Glutamatergic neuron (in vitro differentiated cells): ENCODE measurements around the gene EEFSEC. TPM values are rescaled to one million over a fixed set of nuclear protein-coding genes. Genes with fewer than 3 reads are reported as not detected.

Experiments used
- DNase-seq: peaks from one replicate; pipeline ENCODE4 v3.0.0; 2022
- H3K27ac Mint-ChIP-seq: one replicate; pipeline ENCODE4 v1.8.0; 2020; ENCODE audit warnings: mild to moderate bottlenecking, mixed read lengths, inconsistent platforms; ENCODE audit not compliant: unreplicated experiment
- H3K27me3 Mint-ChIP-seq: one replicate; pipeline ENCODE4 v1.8.0; 2020; ENCODE audit warnings: mild to moderate bottlenecking, moderate library complexity, mixed read lengths, inconsistent platforms; ENCODE audit not compliant: unreplicated experiment
- H3K36me3 Mint-ChIP-seq: one replicate; pipeline ENCODE4 v1.8.0; 2020; ENCODE audit warnings: mild to moderate bottlenecking, mixed read lengths, inconsistent platforms; ENCODE audit not compliant: unreplicated experiment
- H3K4me1 Mint-ChIP-seq: one replicate; pipeline ENCODE4 v1.8.0; 2020; ENCODE audit warnings: mild to moderate bottlenecking, low read depth, mixed read lengths, inconsistent platforms; ENCODE audit not compliant: unreplicated experiment
- H3K4me3 Mint-ChIP-seq: one replicate; pipeline ENCODE4 v1.8.0; 2020; ENCODE audit warnings: mild to moderate bottlenecking, mixed read lengths, inconsistent platforms; ENCODE audit not compliant: unreplicated experiment
- H3K9me3 Mint-ChIP-seq: one replicate; pipeline ENCODE4 v1.8.0; 2020; ENCODE audit warnings: mild to moderate bottlenecking, moderate library complexity, mixed read lengths, inconsistent platforms; ENCODE audit not compliant: unreplicated experiment
- total RNA-seq: library from RNA; stranded (reverse); fragmentation: NEBNext Ultra II Directional; extraction: Animal tissue kit (Norgen Biotek cat#: 25700); gene quantifications from one replicate; pipeline ENCODE4 v1.2.1, GENCODE V29; 2021; ENCODE audit not compliant: unreplicated experiment
- TF ChIP-seq, protein P1 (sequence below): fragments of 200-600 bp; sonication (generic); IDR thresholded peaks from one replicate; pipeline ENCODE4 v1.5.0; 2021; ENCODE audit not compliant: partially characterized antibody, unreplicated experiment

The EEFSEC gene
- total RNA-seq, 1 donor from 2014 or later = 8.3 TPM

DNA sequence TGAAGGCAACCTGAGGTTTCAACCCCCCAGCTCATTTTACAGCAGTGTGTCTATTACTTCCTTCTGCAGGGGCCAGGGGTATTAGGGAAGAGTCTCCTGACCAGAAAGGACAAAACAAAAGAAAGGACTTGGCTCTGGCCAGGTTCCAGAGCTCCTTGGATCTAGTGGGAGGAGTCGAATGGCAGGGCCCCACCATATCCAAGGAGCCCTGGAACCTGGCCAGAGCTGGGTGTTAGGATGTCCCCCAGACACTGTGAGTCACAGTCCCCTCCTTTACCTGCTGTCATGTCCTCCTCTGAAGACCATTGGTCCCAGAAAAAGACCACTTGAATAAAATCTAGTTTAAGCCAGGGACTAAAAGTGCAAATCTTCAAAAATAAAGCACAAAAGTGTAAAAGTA lies 113.2 kb downstream of the EEFSEC start:
- TF ChIP-seq, protein P1, sequence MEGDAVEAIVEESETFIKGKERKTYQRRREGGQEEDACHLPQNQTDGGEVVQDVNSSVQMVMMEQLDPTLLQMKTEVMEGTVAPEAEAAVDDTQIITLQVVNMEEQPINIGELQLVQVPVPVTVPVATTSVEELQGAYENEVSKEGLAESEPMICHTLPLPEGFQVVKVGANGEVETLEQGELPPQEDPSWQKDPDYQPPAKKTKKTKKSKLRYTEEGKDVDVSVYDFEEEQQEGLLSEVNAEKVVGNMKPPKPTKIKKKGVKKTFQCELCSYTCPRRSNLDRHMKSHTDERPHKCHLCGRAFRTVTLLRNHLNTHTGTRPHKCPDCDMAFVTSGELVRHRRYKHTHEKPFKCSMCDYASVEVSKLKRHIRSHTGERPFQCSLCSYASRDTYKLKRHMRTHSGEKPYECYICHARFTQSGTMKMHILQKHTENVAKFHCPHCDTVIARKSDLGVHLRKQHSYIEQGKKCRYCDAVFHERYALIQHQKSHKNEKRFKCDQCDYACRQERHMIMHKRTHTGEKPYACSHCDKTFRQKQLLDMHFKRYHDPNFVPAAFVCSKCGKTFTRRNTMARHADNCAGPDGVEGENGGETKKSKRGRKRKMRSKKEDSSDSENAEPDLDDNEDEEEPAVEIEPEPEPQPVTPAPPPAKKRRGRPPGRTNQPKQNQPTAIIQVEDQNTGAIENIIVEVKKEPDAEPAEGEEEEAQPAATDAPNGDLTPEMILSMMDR = no peak
- Mint-ChIP-seq H3K4me1 (peaks cover 18% of the 10 kb centered on the region), H3K27me3 (peaks cover 2% of the 10 kb centered on the region), H3K27ac (no peak overlapping the region), H3K9me3 (no peaks in the 10 kb centered on the region), H3K4me3 (no peak overlapping the region), H3K36me3 (no peaks in the 10 kb centered on the region)
- no peak for DNase-seq

DNA sequence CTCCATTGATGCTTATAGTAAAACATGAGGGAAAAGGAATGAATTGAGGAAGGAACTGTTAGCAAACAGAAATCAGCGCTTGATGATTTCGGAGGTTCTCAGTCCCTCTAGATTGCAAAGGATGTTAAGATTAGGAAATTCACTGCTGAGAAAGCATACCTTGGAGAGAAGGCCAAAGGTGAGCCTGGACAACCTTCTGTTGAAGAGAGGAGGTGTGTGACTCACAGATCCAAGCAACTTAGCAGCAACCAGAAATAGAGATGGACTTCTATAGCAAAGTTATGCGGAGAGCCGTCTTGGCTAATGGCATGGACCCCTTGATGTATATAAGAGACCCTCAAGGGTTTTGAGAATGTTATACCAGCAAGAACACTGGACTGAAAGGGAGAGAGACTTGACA lies 114.3 kb downstream of the EEFSEC start:
- H3K9me3 Mint-ChIP-seq = no peaks in the 10 kb centered on the region
- TF ChIP-seq, protein P1 = no peak

DNA sequence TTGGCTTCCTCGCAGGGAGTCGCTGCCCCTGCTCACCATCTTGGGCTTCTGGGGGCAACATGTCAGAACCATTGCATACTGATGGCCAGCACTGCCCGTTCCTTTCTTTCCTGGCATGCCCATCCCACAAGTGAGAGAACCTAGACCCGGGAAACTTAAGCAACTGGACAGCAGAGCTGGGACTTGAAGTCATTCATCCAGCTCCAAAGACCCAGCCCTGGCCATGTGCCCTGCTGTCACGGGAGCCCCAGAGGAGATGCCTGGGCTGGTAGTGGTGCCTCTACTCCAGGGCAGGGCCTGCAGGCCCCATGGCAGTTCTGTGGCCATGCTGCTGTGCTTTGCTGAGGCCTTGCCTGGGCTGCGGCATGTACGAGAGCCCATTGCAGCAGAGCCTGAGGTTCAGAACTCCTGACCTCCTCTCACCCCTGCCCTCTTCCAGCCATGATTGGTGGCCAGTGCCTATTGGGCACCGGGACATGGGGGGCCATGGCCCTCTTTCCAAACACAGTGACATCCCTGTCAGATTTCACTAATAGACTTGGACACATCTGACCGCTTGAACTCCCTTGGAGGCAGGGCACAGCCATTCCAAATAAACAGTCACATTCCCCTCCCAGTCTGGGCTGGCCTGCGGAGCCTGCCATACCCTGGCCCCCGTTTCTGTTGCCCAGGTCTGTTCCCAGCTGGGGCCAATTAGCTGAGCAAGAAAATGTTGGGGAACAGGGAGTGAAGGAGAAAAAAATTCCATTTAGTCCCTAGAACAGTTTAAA lies 115.9 kb downstream of the EEFSEC start:
- TF ChIP-seq, protein P1 = no peak

More for the DNA sequence above, 114.3 kb downstream of the EEFSEC start:
- H3K36me3 Mint-ChIP-seq = no peaks in the 10 kb centered on the region
- H3K27ac Mint-ChIP-seq = no peak overlapping the region
- H3K27me3 Mint-ChIP-seq = peaks cover 2% of the 10 kb centered on the region
- H3K4me1 Mint-ChIP-seq = peaks cover 18% of the 10 kb centered on the region
- no peak overlapping the region for H3K4me3 Mint-ChIP-seq
- no peak for DNase-seq

DNA sequence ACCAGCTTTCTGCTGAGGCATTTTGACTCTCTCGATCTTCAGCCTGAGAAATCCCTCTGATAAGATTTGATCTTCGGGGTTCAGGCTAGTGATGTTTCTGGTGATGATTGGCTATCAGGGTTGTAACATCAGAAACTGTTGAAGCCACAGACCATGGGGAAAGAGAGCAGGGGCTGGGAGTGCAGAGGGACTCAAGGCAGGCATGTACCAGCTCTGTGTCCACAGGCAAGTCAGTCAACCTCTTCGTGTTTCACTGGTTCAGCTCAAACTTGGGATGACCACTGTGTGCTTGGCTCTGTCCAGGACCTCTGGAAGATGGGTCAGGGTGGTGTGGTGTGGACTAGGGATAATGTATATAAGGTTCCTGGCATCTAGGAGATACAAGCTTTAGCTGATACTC lies 116.5 kb downstream of the EEFSEC start:
- Mint-ChIP-seq H3K36me3 (no peaks in the 10 kb centered on the region), H3K9me3 (no peaks in the 10 kb centered on the region), H3K4me1 (peaks cover 6% of the 10 kb centered on the region), H3K4me3 (no peak overlapping the region), H3K27ac (no peak overlapping the region), H3K27me3 (peaks cover 2% of the 10 kb centered on the region)
- TF ChIP-seq, protein P1 = no peak
- DNase-seq = no peak

More for the DNA sequence above, 115.9 kb downstream of the EEFSEC start:
- Mint-ChIP-seq H3K4me1 (peaks cover 9% of the 10 kb centered on the region), H3K27me3 (peaks cover 2% of the 10 kb centered on the region), H3K4me3 (no peak overlapping the region), H3K9me3 (no peaks in the 10 kb centered on the region), H3K27ac (no peak overlapping the region), H3K36me3 (no peaks in the 10 kb centered on the region)
- DNase-seq = no peak
